Breast epithelium (tissue), 3 donors: ENCODE data around the gene EGR4.

ENCODE experiments used
- POLR2AphosphoS5 ChIP-seq, 3 donors: sonication (generic); formaldehyde crosslinking; IDR thresholded peaks; one replicate each; pipeline ENCODE4 v1.6.1; 2017; ENCODE audit warnings: antibody characterized with exemption in 3 of 3
- TF ChIP-seq, protein P1 (sequence below), 3 donors: fragments of 450-650 bp; IDR thresholded peaks; one replicate each; pipeline ENCODE4 v1.5.1; 2016 to 2017; ENCODE audit warnings: antibody characterized with exemption in 3 of 3, mild to moderate bottlenecking in 3 of 3, moderate library complexity in 3 of 3

DNA sequence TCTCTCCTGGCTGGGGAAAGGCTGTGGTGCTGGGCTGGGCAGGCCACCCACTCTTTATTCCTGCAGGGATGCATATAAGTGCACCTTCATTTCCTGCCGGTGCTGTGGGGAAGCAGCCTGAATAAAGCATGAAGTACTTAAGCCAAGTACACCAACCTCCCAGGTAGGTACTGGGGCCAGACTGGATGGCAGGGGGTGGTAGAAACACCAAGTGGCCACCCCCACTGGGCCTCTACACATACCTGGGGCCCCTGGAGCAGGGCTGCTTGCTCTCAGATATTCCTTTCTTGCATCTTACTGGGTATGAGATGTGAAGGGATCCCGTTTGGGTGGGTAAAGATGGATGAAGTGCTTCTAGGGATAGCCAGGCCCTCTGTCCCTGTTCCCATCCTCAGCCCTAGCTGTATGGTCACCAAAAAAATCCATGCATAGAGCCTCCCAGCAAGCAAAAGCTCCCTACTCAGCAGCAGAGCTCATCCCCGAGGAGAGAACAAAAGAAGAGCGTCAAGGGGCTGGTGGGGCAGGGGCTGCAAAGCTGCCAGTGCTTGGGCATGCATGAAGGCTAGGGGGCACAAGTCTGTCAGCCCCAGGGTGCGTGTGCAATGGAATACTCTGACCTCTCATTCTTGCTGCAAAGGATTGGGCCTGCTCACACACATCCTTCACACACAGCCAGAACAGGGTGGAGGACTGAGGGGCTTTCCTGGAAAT lies 37.3 kb downstream of the EGR4 start:
- TF ChIP-seq, protein P1, sequence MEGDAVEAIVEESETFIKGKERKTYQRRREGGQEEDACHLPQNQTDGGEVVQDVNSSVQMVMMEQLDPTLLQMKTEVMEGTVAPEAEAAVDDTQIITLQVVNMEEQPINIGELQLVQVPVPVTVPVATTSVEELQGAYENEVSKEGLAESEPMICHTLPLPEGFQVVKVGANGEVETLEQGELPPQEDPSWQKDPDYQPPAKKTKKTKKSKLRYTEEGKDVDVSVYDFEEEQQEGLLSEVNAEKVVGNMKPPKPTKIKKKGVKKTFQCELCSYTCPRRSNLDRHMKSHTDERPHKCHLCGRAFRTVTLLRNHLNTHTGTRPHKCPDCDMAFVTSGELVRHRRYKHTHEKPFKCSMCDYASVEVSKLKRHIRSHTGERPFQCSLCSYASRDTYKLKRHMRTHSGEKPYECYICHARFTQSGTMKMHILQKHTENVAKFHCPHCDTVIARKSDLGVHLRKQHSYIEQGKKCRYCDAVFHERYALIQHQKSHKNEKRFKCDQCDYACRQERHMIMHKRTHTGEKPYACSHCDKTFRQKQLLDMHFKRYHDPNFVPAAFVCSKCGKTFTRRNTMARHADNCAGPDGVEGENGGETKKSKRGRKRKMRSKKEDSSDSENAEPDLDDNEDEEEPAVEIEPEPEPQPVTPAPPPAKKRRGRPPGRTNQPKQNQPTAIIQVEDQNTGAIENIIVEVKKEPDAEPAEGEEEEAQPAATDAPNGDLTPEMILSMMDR (IDR thresholded peaks at IDR 0.05): no peak
- TF ChIP-seq POLR2AphosphoS5 (IDR thresholded peaks at IDR 0.05): no peak
